Measurements from ENCODE around the gene PDF.

- TF ChIP-seq EZH2 (IDR thresholded peaks at IDR 0.05; ENCODE audit: insufficient read depth, poor library complexity, severe bottlenecking) = no peak
- no peak for TF ChIP-seq EZH2phosphoT487 (IDR thresholded peaks at IDR 0.05; ENCODE audit: insufficient read depth, low read depth)
These were observed 18.6 kb downstream of the PDF start for GRCh38 chr16:69311533-69312387.
